Osteocyte (in vitro differentiated cells): ENCODE measurements around the gene ALG6. TPM values are rescaled to one million over a fixed set of nuclear protein-coding genes. Genes with fewer than 3 reads are reported as not detected.
"Not testable (repeated sequence)": the region's sequence is repeated elsewhere in the genome, so short reads cannot be mapped to it uniquely, and the experiment has no call there.

Source experiments
- DNase-seq: peaks from one replicate; pipeline ENCODE4 v3.0.0; 2021; ENCODE audit warnings: mixed read lengths; ENCODE audit not compliant: unreplicated experiment; ENCODE audit errors: extremely low spot score
- H3K27ac Mint-ChIP-seq: one replicate; pipeline ENCODE4 v1.8.0; 2021; ENCODE audit warnings: mild to moderate bottlenecking, mixed read lengths; ENCODE audit not compliant: unreplicated experiment
- H3K27me3 Mint-ChIP-seq: one replicate; pipeline ENCODE4 v1.8.0; 2021; ENCODE audit warnings: mixed read lengths; ENCODE audit not compliant: unreplicated experiment
- H3K36me3 Mint-ChIP-seq: one replicate; pipeline ENCODE4 v1.8.0; 2021; ENCODE audit warnings: mixed read lengths; ENCODE audit not compliant: unreplicated experiment
- H3K4me1 Mint-ChIP-seq: one replicate; pipeline ENCODE4 v1.8.0; 2021; ENCODE audit warnings: mixed read lengths; ENCODE audit not compliant: unreplicated experiment
- H3K4me3 Mint-ChIP-seq: one replicate; pipeline ENCODE4 v1.8.0; 2021; ENCODE audit warnings: mild to moderate bottlenecking, moderate library complexity, mixed read lengths; ENCODE audit not compliant: unreplicated experiment
- H3K9me3 Mint-ChIP-seq: one replicate; pipeline ENCODE4 v1.8.0; 2021; ENCODE audit warnings: mixed read lengths; ENCODE audit not compliant: unreplicated experiment
- total RNA-seq: library from RNA; stranded (reverse); gene quantifications from 2 replicates; pipeline ENCODE4 v1.2.1, GENCODE V29; 2021
- TF ChIP-seq, protein P1 (sequence below): fragments of 200-600 bp; sonication (generic); IDR thresholded peaks from 2 replicates; pipeline ENCODE4 v1.5.0; 2021; ENCODE audit warnings: antibody characterized with exemption, mild to moderate bottlenecking, moderate library complexity

The ALG6 gene
- total RNA-seq, 1 donor from 2014 or later: 13.6 TPM

DNA sequence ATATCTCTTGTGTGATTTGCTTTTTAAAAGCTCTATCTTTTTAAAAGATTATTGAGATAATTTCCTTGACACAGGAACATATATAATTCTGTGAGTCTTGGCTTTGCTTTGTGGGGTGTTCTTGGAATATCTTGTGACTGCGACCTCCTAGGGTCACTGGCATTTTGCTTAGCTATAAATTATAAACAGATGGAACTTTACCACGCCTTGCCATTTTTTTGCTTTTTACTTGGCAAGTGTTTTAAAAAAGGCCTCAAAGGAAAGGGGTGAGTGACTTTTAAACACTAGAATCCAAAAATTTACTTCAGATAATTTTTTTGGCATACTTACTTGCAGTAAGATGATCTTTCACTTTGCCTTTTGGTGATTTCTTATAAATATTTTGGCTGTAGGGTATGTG is 43.6 kb downstream of the ALG6 start:
- no peak overlapping the region for H3K4me3 Mint-ChIP-seq
- H3K9me3 Mint-ChIP-seq: no peaks in the 10 kb centered on the region
- H3K36me3 Mint-ChIP-seq: peaks cover 4% of the 10 kb centered on the region
- TF ChIP-seq, protein P1, sequence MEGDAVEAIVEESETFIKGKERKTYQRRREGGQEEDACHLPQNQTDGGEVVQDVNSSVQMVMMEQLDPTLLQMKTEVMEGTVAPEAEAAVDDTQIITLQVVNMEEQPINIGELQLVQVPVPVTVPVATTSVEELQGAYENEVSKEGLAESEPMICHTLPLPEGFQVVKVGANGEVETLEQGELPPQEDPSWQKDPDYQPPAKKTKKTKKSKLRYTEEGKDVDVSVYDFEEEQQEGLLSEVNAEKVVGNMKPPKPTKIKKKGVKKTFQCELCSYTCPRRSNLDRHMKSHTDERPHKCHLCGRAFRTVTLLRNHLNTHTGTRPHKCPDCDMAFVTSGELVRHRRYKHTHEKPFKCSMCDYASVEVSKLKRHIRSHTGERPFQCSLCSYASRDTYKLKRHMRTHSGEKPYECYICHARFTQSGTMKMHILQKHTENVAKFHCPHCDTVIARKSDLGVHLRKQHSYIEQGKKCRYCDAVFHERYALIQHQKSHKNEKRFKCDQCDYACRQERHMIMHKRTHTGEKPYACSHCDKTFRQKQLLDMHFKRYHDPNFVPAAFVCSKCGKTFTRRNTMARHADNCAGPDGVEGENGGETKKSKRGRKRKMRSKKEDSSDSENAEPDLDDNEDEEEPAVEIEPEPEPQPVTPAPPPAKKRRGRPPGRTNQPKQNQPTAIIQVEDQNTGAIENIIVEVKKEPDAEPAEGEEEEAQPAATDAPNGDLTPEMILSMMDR: no peak
- peak overlapping the region; percentile 61 for H3K27ac Mint-ChIP-seq
- H3K4me1 Mint-ChIP-seq: peaks cover 35% of the 10 kb centered on the region
- H3K27me3 Mint-ChIP-seq: no peaks in the 10 kb centered on the region
- no peak for DNase-seq

DNA sequence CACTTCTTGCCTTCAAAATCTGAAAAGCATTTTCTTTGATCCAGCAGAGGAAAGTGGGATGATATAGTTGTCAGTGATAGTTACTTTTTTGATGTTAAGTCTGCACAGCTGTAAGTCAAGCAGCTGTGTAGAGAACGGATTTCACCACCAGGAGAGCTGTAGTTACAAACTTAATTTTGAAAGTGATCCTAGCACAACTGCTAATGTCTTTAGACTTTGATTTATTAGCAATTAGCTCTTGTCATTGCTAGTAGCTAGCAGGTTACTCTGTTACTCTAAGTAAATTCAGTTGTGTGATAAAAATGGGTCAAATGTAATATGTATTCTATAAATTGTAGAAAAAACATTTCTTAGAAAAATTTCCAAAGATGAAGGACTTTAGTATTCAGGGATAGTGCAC is 46.0 kb downstream of the ALG6 start:
- Mint-ChIP-seq H3K4me1 (peaks cover 30% of the 10 kb centered on the region), H3K27me3 (no peaks in the 10 kb centered on the region), H3K27ac (no peak overlapping the region), H3K9me3 (no peaks in the 10 kb centered on the region), H3K36me3 (peaks cover 4% of the 10 kb centered on the region), H3K4me3 (no peak overlapping the region)
- DNase-seq: no peak
- TF ChIP-seq, protein P1: no peak

DNA sequence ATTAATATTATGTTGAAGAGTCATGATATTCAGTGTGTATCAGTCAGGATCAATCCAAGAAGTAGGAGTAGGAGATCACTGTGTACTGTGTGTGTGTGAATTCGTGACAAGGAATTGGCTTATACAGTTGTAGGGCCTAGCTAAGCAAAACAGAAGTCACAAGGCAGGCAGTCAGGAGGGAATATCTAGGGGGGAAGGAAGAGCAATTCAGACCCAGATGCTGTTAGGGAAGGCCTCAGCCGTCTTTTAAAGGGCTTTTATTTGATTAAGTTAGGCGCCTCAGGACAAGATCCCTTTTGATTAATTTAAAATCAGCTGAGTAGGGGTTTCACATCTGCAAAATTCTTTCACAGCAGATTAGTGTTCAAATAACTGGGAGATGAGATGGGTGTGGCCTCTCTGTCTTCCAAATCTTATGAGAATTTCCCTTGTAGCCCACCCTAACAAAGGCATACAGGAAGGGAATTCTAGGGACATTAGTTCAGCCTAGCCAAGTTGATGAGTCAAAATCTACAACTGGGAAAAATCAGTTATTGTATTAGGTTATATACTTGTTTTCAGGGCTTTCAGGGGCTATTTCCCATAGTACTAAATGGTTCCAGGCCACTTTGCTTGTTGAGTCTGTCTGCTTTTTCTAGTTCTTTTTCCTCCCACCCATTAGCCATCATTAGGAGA is 47.4 kb downstream of the ALG6 start:
- Mint-ChIP-seq H3K4me1 (peaks cover 26% of the 10 kb centered on the region), H3K27me3 (no peaks in the 10 kb centered on the region), H3K36me3 (peaks cover 4% of the 10 kb centered on the region), H3K27ac (no peak overlapping the region), H3K9me3 (no peaks in the 10 kb centered on the region), H3K4me3 (no peak overlapping the region)
- no peak for DNase-seq
- TF ChIP-seq, protein P1: no peak

DNA sequence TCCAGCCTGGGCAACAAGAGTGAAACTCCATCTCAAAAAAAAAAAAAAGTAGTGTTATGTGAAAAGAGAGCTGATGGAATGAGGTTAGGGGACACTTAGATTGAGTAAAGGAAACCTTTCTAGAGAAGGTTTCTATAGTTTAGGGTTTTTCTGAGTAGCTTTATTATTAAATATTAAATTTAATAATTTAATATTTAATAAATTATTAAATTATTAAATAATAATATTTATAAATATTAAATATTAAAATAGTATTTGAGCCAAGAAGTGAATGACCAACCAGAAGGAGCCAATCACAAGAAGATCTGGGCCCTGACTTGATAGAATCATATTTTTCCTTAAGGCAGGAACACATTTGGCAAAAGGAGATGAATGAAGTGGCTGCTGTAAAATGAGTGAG is 50.7 kb downstream of the ALG6 start:
- Mint-ChIP-seq H3K4me3 (no peak overlapping the region), H3K4me1 (peaks cover 5% of the 10 kb centered on the region), H3K9me3 (no peaks in the 10 kb centered on the region), H3K36me3 (peaks cover 6% of the 10 kb centered on the region), H3K27me3 (no peaks in the 10 kb centered on the region), H3K27ac (no peak overlapping the region)
- TF ChIP-seq, protein P1: no peak
- no peak for DNase-seq

DNA sequence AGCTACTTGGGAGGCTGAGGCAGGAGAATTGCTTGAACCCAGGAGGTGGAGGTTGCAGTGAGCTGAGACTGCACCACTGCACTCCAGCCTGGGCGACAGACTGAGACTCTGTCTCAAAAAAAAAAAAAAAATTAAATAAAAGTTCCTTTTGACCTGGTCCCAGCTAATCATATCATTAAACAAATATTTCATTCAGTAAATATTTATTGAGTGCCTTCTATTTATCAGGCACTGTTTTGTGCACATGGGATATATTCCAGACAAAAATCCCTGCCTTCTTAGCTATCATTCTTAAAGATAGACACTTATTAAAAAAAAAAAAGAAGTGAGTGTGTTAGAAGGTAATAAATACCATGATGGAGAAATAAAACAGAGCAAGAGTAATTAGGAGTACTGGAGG is 53.3 kb downstream of the ALG6 start:
- H3K9me3 Mint-ChIP-seq, H3K36me3 Mint-ChIP-seq, H3K27me3 Mint-ChIP-seq, DNase-seq, H3K4me1 Mint-ChIP-seq, H3K4me3 Mint-ChIP-seq, H3K27ac Mint-ChIP-seq: not testable (repeated sequence)

DNA sequence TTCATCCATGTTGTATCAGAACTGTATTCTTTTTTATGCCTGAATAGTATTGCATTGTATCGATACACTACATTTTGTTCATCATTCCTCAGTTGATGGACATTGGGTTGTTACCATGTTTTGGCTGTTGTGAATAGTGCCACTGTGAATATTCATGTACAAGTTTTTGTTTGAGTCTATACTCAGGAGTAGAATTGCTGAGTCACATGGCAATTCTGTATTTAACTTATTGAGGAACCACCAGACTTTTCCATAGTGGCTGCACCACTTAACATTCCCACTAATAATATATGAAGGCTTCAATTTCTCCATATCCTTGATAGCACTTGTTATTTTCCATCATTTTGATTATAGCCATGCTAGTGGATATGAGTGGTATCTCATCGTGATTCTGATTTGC is 56.2 kb downstream of the ALG6 start:
- Mint-ChIP-seq H3K36me3 (peaks cover 2% of the 10 kb centered on the region), H3K4me1 (no peaks in the 10 kb centered on the region), H3K4me3 (no peak overlapping the region), H3K27me3 (no peaks in the 10 kb centered on the region), H3K27ac (no peak overlapping the region), H3K9me3 (no peaks in the 10 kb centered on the region)
- TF ChIP-seq, protein P1: no peak
- DNase-seq: no peak
